ENCODE measurements around the gene GPX2.

Gene GPX2

GRCh38 chr14:64912261-64912660 is 30.3 kb downstream of the GPX2 start:
- DNase-seq (ENCODE audit: low read depth): no peak

- DNase-seq (ENCODE audit: low read depth): no peak
Measured at GRCh38 chr14:64910847-64911495, 31.6 kb downstream of the GPX2 start.

GRCh38 chr14:64906022-64906421 is 36.5 kb downstream of the GPX2 start:
- no peak for DNase-seq (ENCODE audit: low read depth)

GRCh38 chr14:64899958-64900357 is 42.6 kb downstream of the GPX2 start:
- no peak for DNase-seq (ENCODE audit: low read depth)

GRCh38 chr14:64891839-64892375 is 50.6 kb downstream of the GPX2 start:
- no peak for DNase-seq (ENCODE audit: low read depth)

GRCh38 chr14:64891173-64891838 is 51.2 kb downstream of the GPX2 start:
- no peak for DNase-seq (ENCODE audit: low read depth)

GRCh38 chr14:64889352-64889751 is 53.2 kb downstream of the GPX2 start:
- DNase-seq (ENCODE audit: low read depth): no peak
